GM21619 (cell line): ENCODE data around the gene C19orf53.
"Not testable (repeated sequence)": the region's sequence is repeated elsewhere in the genome, so short reads cannot be mapped to it uniquely, and the experiment has no call there.

Experiments used
- ATAC-seq: cut with Tn5 transposase; IDR thresholded peaks from one replicate; pipeline ENCODE4 v1.9.1; 2021; ENCODE audit not compliant: unreplicated experiment

Gene C19orf53

GRCh38 chr19:13774217-13775191 is at the start of gene C19orf53:
Gene C19orf53, plus strand, starts transcription at chr19:13774456. Its CDS starts 22 bp downstream, at chr19:13774478.
- ATAC-seq: peak; percentile 91

DNA sequence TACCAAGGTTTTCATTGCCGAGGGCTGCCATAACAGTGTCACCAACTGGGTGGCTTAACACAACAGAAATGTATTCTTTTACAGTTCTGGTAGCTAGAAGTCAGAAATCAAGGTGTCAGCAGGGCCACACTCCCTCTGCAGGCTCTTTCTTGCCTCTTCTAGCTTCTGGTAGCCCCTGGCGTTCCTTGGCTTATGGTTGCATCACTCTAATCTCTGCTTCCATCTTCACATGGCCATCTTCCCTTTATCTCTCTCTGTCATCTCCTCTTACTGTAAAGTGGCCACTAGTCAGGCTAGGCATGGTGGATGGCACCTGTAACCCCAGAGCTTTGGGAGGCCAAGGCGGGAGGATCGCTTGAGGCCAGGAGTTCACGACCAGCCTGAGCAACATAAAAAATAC is 47.9 kb upstream of the C19orf53 start:
- no peak for ATAC-seq

DNA sequence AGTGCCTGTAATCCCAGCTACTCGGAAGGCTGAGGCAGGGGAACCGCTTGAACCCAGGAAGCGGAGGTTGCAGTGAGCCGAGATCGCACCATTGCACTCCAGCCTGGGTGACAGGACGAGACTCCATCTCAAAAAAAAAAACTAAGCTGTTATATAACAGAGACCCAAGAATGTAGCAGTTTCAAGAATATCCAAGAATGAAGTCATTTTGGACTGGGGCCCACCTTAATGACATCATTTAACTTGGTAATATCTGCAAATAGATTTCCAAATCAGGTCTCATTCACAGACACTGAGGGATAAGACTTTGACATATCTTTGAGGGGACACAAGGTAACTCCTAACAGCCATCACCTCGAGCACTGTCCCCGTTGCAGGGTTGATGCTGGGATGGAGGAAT is 46.5 kb upstream of the C19orf53 start:
- no peak for ATAC-seq

GRCh38 chr19:13729859-13730258 is 44.4 kb upstream of the C19orf53 start:
- no peak for ATAC-seq

DNA sequence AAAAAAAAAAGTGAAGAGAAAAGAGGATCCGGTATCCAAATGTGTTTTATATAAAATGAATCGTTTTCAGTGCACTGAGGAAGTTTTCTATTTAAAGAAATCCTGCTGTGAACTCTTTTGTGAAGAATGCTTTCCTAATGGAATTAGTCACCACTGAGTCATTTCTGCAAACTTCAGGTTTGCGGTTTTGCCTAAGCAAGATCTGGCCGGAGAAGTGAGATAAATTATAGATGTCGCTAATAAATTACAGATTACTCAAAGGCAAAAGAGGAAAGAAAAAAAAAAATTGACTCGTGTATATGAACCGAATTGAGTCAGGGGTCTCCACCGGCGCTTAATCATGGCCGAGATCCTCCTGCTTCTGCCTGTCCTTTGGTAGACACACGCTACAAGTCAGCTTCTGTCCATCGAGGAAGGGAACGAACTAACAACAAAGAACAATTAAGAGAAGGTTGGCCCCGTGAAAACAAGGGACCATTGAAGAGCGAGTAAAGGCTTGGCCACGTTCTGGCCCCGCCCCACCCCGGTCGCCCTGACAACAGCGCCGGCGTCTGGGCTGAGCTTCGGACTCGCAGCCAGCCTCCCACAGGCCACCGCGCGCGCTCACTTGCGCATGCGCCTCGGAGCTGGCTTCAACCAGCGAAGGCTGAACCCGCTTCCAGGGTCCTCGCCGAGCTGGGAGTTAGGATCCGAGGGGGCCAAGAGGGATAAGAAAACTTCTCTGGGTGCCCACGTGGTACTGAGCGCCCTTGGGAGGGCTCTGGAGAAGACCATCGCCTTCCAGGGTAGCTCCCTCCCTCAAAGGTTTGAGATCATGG is 42.9 kb upstream of the C19orf53 start:
- ATAC-seq: peak; percentile 97

- ATAC-seq: no peak
Observed at GRCh38 chr19:13732337-13732736, 41.9 kb upstream of the C19orf53 start.

GRCh38 chr19:13734751-13735150 is 39.5 kb upstream of the C19orf53 start:
- ATAC-seq: no peak

- no peak for ATAC-seq
Observed at GRCh38 chr19:13738073-13738472, 36.2 kb upstream of the C19orf53 start.

- no peak for ATAC-seq
Observed at GRCh38 chr19:13741893-13742292, 32.4 kb upstream of the C19orf53 start.

- ATAC-seq: no peak
Observed at GRCh38 chr19:13742756-13743155, 31.5 kb upstream of the C19orf53 start.

DNA sequence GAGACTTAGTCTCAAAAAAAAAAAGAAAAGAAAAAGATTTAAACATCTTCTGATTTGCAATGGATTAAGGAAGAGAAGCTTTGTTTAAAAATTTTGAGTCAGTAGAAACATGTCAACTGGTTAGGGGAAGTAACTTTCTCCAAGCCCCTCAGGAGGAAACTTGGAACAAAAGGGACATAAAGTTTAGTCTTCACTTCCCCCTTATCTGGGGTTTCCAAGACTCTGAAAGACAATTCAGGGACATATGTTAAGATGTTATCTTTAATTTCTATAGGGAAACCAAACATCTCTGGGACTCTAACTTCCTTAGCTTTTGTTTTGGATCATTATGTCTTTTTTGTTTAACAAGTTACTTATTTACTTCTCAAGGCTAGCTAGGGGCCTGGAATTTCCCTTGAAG is 30.1 kb upstream of the C19orf53 start:
- ATAC-seq: no peak

- no peak for ATAC-seq
Observed at GRCh38 chr19:13747098-13747453, 27.2 kb upstream of the C19orf53 start.

DNA sequence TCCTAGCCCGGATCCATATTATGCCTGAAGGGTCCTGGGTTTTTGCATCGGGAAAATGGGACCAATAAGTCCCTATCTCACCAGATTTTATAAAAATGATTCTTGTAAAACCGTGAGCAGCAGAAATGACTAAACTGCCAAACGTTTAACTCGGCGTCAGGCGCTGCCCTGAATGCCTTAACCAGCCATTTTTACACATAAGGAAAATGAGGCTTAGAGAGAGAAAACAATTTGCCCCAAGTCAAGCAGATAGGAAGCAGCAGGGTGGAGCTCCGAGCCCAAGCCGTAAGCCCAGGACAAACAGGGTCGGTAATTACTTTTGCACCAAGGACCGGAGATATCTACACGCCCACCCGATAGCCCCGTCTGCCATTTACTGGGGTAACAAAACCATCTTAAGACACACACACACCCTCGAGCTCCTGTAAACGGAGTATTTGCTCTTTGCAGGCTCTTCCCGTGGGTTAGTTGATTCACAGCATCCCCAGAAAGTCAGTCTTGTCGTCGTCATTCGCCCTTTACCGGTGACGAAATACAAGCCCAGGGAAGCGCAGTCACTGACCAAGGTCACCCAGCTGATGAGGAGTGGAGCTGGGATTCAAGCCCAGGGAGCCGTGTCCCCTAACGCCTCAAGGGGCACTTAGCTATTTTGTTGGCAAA is 26.0 kb upstream of the C19orf53 start:
- no peak for ATAC-seq

DNA sequence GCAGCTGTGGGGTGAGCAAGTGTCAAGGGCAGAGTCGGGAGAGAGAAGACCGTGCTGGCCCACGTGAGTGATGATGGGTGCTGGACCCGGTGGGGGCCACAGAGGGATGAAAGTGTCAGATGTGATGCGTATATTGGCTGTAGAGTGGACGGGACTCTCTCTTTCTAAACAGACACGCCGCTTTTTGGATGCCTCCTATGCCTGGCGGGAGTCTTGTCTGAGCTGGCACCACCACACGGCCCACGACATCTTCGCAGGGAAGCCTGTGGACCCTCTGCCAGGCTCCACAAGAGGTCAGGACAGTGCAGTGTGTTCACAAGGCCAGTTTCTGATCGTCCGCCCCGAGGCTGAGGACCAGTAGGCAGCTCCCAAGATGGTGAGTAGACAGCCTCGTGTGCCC is 22.8 kb upstream of the C19orf53 start:
- no peak for ATAC-seq

GRCh38 chr19:13753622-13754021 is 20.6 kb upstream of the C19orf53 start:
- ATAC-seq: not testable (repeated sequence)

DNA sequence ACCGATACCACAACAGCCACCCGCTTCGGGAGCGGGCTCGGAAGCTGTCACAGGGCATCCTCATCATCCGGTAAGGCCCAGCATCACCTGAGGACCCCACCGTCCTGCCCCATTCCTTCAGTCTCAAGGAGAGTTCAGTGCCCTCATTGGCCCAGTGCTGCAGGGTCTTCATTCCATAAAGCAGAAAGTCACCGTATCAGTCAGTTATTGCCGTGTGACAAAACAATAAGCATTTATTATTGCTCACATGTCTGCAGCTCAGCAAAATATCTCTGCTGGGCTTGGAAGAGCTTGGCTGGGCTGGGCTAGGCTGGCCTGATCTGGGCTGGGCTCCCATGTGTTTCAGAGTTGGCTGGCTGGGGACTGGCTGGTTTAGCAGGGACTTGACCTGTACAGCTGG is 18.0 kb upstream of the C19orf53 start:
- ATAC-seq: no peak

GRCh38 chr19:13757805-13758772 is 16.2 kb upstream of the C19orf53 start:
- no peak for ATAC-seq

GRCh38 chr19:13758795-13759194 is 15.5 kb upstream of the C19orf53 start:
- no peak for ATAC-seq

- ATAC-seq: no peak
Observed at GRCh38 chr19:13761423-13761822, 12.8 kb upstream of the C19orf53 start.

DNA sequence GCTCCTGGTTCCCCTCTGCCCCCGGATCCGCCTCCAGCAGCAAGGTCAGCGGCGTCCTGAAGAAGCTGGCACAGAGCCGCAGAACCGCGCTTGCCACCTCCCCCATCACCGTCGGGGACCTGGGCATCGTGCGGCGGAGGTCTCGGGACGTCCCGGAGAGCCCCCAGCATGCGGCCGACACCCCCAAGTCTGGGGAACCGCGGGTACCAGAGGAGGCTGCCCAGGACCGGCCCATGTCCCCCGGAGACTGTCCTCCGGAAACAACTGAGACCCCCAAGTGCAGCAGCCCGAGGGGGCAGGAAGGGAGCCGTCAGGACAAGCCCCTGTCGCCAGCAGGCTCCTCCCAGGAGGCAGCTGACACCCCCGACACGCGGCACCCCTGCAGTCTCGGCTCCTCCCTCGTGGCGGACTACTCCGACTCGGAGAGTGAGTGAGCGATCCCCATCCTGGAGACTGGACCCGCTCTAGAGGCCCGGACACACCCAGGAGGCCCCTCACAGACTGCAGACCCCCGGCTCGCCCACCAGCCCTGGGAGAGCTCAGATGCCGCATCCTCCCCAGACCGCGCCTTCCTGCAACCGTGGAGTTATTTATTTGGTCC is 11.5 kb upstream of the C19orf53 start:
- ATAC-seq: no peak
